K562 (cell line): ENCODE measurements around the gene ABCF2. TPM values are rescaled to one million over a fixed set of nuclear protein-coding genes. Genes with fewer than 3 reads are reported as not detected.
A peak's percentile ranks its signal among the peaks of the same experiment; 100 is the strongest.

Experiments used
- BRF1 ChIP-seq: IDR thresholded peaks from 3 replicates; pipeline ENCODE4 v1.6.1; 2011; ENCODE audit warnings: borderline replicate concordance, mild to moderate bottlenecking; ENCODE audit not compliant: insufficient read length; ENCODE audit errors: extremely low read depth
- CCNT2 ChIP-seq: IDR thresholded peaks from 2 replicates; pipeline ENCODE4 v1.6.1; 2011; ENCODE audit warnings: borderline replicate concordance, low read depth, mild to moderate bottlenecking, moderate library complexity, mixed read lengths, low read length; ENCODE audit not compliant: insufficient read length; ENCODE audit errors: extremely low read depth
- CREB3L1 ChIP-seq: fragments of 450-650 bp; IDR thresholded peaks from 2 replicates; pipeline ENCODE4 v1.6.1; 2014; ENCODE audit warnings: low read depth, mild to moderate bottlenecking, moderate library complexity, borderline replicate concordance
- ETS2 ChIP-seq: IDR thresholded peaks from 2 replicates; pipeline ENCODE4 v1.6.1; 2016; ENCODE audit warnings: borderline replicate concordance, missing genetic modification characterization, mild to moderate bottlenecking, moderate library complexity, missing compliant biosample characterization; ENCODE audit not compliant: poor library complexity, severe bottlenecking
- HOMEZ ChIP-seq: fragments of 250-450 bp; sonication (Bioruptor Pico); IDR thresholded peaks from 2 replicates; pipeline ENCODE4 v1.4.0; 2020; ENCODE audit warnings: mild to moderate bottlenecking, moderate library complexity
- KHSRP ChIP-seq: fragments of 450-650 bp; IDR thresholded peaks from 2 replicates; pipeline ENCODE4 v1.6.1; 2017
- KLF13 ChIP-seq: fragments of 450-650 bp; IDR thresholded peaks from 2 replicates; pipeline ENCODE4 v1.6.1; 2016; ENCODE audit warnings: missing genetic modification characterization, low read depth, mild to moderate bottlenecking, missing compliant biosample characterization, moderate library complexity, borderline replicate concordance
- PATZ1 ChIP-seq: fragments of 250-450 bp; sonication (Bioruptor Pico); IDR thresholded peaks from 2 replicates; pipeline ENCODE4 v1.5.0; 2020; ENCODE audit warnings: mild to moderate bottlenecking, borderline replicate concordance
- PYGO2 ChIP-seq: fragments of 450-650 bp; IDR thresholded peaks from 2 replicates; pipeline ENCODE4 v1.6.1; 2016; ENCODE audit warnings: mild to moderate bottlenecking, missing genetic modification characterization, moderate library complexity, missing compliant biosample characterization
- SRSF3 ChIP-seq: fragments of 200-400 bp; formaldehyde crosslinking; IDR thresholded peaks from 2 replicates; pipeline ENCODE4 v1.6.1; 2016; ENCODE audit warnings: mild to moderate bottlenecking, low read length, moderate library complexity; ENCODE audit not compliant: insufficient read depth
- TAF15 ChIP-seq: fragments of 200-400 bp; formaldehyde crosslinking; IDR thresholded peaks from 2 replicates; pipeline ENCODE4 v1.6.1; 2017; ENCODE audit warnings: mild to moderate bottlenecking, low read depth, low read length, moderate library complexity
- ZBTB12 ChIP-seq: fragments of 250-450 bp; sonication (Bioruptor Pico); IDR thresholded peaks from 2 replicates; pipeline ENCODE4 v1.4.0; 2020
- polyA plus RNA-seq, 8 experiments: library from polyadenylated mRNA; depleted of rRNA in 4 of 8; stranded (reverse) in 5 of 8; unstranded in 3 of 8; fragments of >200 nt; fragmentation: Nextera tagmentation in 2 of 8; fragmentation: Illumina TruSeq in 1 of 8; extraction: Ambion mirVana in 2 of 8; extraction: Trizol in 1 of 8; gene quantifications; 2 replicates each; pipeline versions ENCODE4 v1.2.1 to v1.2.3, GENCODE V29; 2011 to 2014; ENCODE audit warnings: inconsistent platforms in 1 of 8, missing spikeins in 1 of 8
- total RNA-seq, 7 experiments: library from RNA; depleted of rRNA in 6 of 7; stranded (reverse); fragments of >200 nt in 6 of 7; fragmentation: Illumina TruSeq in 2 of 7; extraction: Trizol in 2 of 7; gene quantifications; 2 replicates each; pipeline versions ENCODE4 v1.2.1 to v1.2.3, GENCODE V29; 2011 to 2021; ENCODE audit warnings: low replicate concordance in 1 of 7
- TF ChIP-seq, protein P1 (sequence below): sonication (generic); formaldehyde crosslinking; IDR thresholded peaks from 2 replicates; pipeline ENCODE4 v1.9.0; 2022; ENCODE audit warnings: mild to moderate bottlenecking, missing genetic modification reagents
- TF ChIP-seq, protein P2 (sequence below): fragments of 250-450 bp; sonication (Bioruptor Pico); IDR thresholded peaks from 2 replicates; pipeline ENCODE4 v1.5.0; 2021

Gene ABCF2
- total and polyA plus RNA-seq, 9 of the 15 experiments (the other 6 are each of a cell fraction or from before 2014, with no cell fraction given) = 62.1 to 224 (median 113) TPM

DNA sequence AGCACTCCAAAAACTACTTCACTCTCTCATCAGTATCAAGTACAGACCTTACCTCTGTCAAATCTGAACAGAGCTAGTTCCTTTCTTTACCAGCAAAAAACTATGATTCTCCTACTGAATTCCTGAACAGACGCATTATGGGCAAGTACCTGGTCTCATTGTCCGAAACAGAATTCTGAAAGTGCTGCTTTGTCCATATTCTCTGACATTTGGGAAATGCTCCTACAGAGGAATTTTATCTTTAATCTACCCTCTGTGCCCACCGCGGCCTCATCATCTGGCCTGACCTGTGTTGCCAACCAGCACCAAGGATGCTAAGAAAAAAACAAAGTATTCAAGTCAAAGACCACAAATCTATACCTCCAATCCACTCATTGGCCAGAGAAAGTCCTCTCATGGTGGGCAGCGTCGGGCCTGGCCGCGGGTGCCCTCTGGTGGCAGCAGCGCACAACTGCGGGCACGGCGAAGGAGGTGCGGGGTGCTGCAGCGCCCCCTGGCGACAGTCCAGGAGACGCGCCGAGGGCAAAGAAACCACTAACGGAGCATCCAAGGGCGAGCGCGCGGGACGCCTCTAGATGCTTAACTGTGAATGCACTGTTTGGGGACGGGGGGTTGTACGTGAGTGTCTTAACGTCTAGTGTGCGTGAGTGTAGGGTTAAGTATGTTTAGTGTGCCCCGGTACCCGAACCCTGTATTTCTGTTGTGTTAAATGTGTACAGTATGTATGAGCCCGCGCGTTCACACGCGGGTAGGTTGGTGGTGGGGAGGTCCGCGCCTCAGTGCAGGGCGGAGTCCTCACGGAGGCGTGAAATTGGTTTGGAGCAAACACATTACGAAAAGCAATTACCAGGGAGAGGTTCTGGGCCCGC lies 54.5 kb downstream of the ABCF2 start (continued):
- TF ChIP-seq BRF1 (no peak), CREB3L1 (no peak), ZBTB12 (no peak), PATZ1 (no peak), HOMEZ (CRISPR knock-in tag) (no peak), TAF15 (no peak), PYGO2 (no peak), SRSF3 (no peak), KLF13 (peak; percentile 65; the same call in 1 of the 2 replicates), ETS2 (tag) (no peak), CCNT2 (peak; percentile 81), KHSRP (no peak)
- TF ChIP-seq, protein P1, sequence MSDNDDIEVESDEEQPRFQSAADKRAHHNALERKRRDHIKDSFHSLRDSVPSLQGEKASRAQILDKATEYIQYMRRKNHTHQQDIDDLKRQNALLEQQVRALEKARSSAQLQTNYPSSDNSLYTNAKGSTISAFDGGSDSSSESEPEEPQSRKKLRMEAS = 0 out of 2 replicates have a peak, but pooled peaks have one; percentile 39
- TF ChIP-seq, protein P2, sequence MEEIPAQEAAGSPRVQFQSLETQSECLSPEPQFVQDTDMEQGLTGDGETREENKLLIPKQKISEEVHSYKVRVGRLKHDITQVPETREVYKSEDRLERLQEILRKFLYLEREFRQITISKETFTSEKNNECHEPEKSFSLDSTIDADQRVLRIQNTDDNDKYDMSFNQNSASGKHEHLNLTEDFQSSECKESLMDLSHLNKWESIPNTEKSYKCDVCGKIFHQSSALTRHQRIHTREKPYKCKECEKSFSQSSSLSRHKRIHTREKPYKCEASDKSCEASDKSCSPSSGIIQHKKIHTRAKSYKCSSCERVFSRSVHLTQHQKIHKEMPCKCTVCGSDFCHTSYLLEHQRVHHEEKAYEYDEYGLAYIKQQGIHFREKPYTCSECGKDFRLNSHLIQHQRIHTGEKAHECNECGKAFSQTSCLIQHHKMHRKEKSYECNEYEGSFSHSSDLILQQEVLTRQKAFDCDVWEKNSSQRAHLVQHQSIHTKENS (CRISPR knock-in tag) = no peak
